ENCODE measurements around the gene SNAP25. TPM values are rescaled to one million over a fixed set of nuclear protein-coding genes. Genes with fewer than 3 reads are reported as not detected.

Gene SNAP25
- total and polyA plus RNA-seq, 2 donors (not counting 1 experiment from before 2014, with no cell fraction given) = 0.27 TPM; not detected in 1

GRCh38 chr20:10329387-10330005, 110.9 kb downstream of the SNAP25 start:
- ATAC-seq (ENCODE audit: low read depth) = no peak
- Histone ChIP-seq H3K9me3 (ENCODE audit: control extremely low read depth in 1 of 3, control insufficient read depth in 2 of 3, insufficient read depth in 1 of 3, low read length in 2 of 3) (no peaks in the 10 kb centered on the region), H3K9ac (ENCODE audit: low read length) (no peak overlapping the region), H3K4me3 (ENCODE audit: control extremely low read depth in 1 of 5, extremely low read depth in 1 of 5, insufficient read depth in 1 of 5, low read depth in 2 of 5, low read length in 4 of 5) (no peak overlapping the region), H4K20me1 (ENCODE audit: control insufficient read depth, insufficient read depth, low read length, poor library complexity, severe bottlenecking) (no peaks in the 10 kb centered on the region), H3K4me2 (replicated peaks; ENCODE audit: low read depth, low read length, poor library complexity, severe bottlenecking) (no peak overlapping the region), H2AFZ (ENCODE audit: insufficient read depth, low read depth, low read length, poor library complexity, severe bottlenecking) (no peak overlapping the region), H3K4me1 (ENCODE audit: control insufficient read depth in 2 of 2, insufficient read depth in 2 of 2, low read length in 2 of 2) (no peaks in the 10 kb centered on the region), H3K27ac (ENCODE audit: low read length in 2 of 2) (no peak overlapping the region), H3K79me2 (ENCODE audit: control insufficient read depth, insufficient read depth, low read length) (no peaks in the 10 kb centered on the region), H3K27me3 (replicated peaks in 1 of 4; ENCODE audit: control extremely low read depth in 1 of 4, control insufficient read depth in 3 of 4, insufficient read depth in 4 of 4, low read length in 3 of 4) (no peaks in the 10 kb centered on the region), H3K36me3 (replicated peaks in 1 of 2; ENCODE audit: control extremely low read depth in 1 of 2, control insufficient read depth in 1 of 2, extremely low read depth in 1 of 2, insufficient read depth in 2 of 2, low read length in 1 of 2) (no peaks in the 10 kb centered on the region)
- no peak for TF ChIP-seq CTCF (IDR thresholded peaks at IDR 0.05)
- TF ChIP-seq EZH2 (IDR thresholded peaks at IDR 0.05; ENCODE audit: borderline replicate concordance, insufficient read depth, low read depth, low read length, poor library complexity, severe bottlenecking) = no peak
- no CpG with 5 or more reads among the region's 4 CpGs for WGBS (ENCODE audit: insufficient coverage)
- no peak overlapping the region for H3K4me3 Mint-ChIP-seq
- ChIA-PET POLR2A (no interaction called here), CTCF (no interaction called here)
- H3K27ac Mint-ChIP-seq = no peak overlapping the region
- intact Hi-C loops (cut with micrococcal nuclease) = no loop called here
- H3K9me3 Mint-ChIP-seq (ENCODE audit: insufficient read depth) = no peaks in the 10 kb centered on the region
- H3K27me3 Mint-ChIP-seq = no peaks in the 10 kb centered on the region
- DNase-seq = no peak
- no peaks in the 10 kb centered on the region for H3K4me1 Mint-ChIP-seq

GRCh38 chr20:10330071-10330470, 111.4 kb downstream of the SNAP25 start:
- intact Hi-C loops (cut with micrococcal nuclease) = no loop called here
- Histone ChIP-seq H3K27ac (ENCODE audit: low read length in 2 of 2) (no peak overlapping the region), H3K9me3 (ENCODE audit: control extremely low read depth in 1 of 3, control insufficient read depth in 2 of 3, insufficient read depth in 1 of 3, low read length in 2 of 3) (no peaks in the 10 kb centered on the region), H3K79me2 (ENCODE audit: control insufficient read depth, insufficient read depth, low read length) (no peaks in the 10 kb centered on the region), H3K4me1 (ENCODE audit: control insufficient read depth in 2 of 2, insufficient read depth in 2 of 2, low read length in 2 of 2) (no peaks in the 10 kb centered on the region), H3K27me3 (replicated peaks in 1 of 4; ENCODE audit: control extremely low read depth in 1 of 4, control insufficient read depth in 3 of 4, insufficient read depth in 4 of 4, low read length in 3 of 4) (no peaks in the 10 kb centered on the region), H4K20me1 (ENCODE audit: control insufficient read depth, insufficient read depth, low read length, poor library complexity, severe bottlenecking) (no peaks in the 10 kb centered on the region), H3K4me3 (ENCODE audit: control extremely low read depth in 1 of 5, extremely low read depth in 1 of 5, insufficient read depth in 1 of 5, low read depth in 2 of 5, low read length in 4 of 5) (no peak overlapping the region), H3K36me3 (replicated peaks in 1 of 2; ENCODE audit: control extremely low read depth in 1 of 2, control insufficient read depth in 1 of 2, extremely low read depth in 1 of 2, insufficient read depth in 2 of 2, low read length in 1 of 2) (no peaks in the 10 kb centered on the region), H2AFZ (ENCODE audit: insufficient read depth, low read depth, low read length, poor library complexity, severe bottlenecking) (no peak overlapping the region), H3K9ac (ENCODE audit: low read length) (no peak overlapping the region), H3K4me2 (replicated peaks; ENCODE audit: low read depth, low read length, poor library complexity, severe bottlenecking) (no peak overlapping the region)
- H3K27me3 Mint-ChIP-seq = no peaks in the 10 kb centered on the region
- TF ChIP-seq EZH2 (IDR thresholded peaks at IDR 0.05; ENCODE audit: borderline replicate concordance, insufficient read depth, low read depth, low read length, poor library complexity, severe bottlenecking) (no peak), CTCF (IDR thresholded peaks at IDR 0.05) (no peak)
- POLR2A ChIA-PET = no interaction called here
- no peaks in the 10 kb centered on the region for H3K4me1 Mint-ChIP-seq
- no peak for ATAC-seq (ENCODE audit: low read depth)
- no peak overlapping the region for H3K4me3 Mint-ChIP-seq
- CTCF ChIA-PET = no interaction called here
- no peak overlapping the region for H3K27ac Mint-ChIP-seq
- no peak for DNase-seq
- no peaks in the 10 kb centered on the region for H3K9me3 Mint-ChIP-seq (ENCODE audit: insufficient read depth)
- WGBS (ENCODE audit: insufficient coverage) = 100% methylated on average over 2 of the region's 4 CpGs

Data from B cell (primary cell).